Measurements from ENCODE around the gene DMXL2. TPM values are rescaled to one million over a fixed set of nuclear protein-coding genes. Genes with fewer than 3 reads are reported as not detected.

DMXL2 gene
- total RNA-seq, 1 experiment from 2014 or later: 37.3 TPM

- in situ Hi-C loops (cut with HindIII; ENCODE audit: low pct_unique_long_range_greater_than_20kb, low sequenced_read_pairs) (no loop called here), intact Hi-C loops (cut with micrococcal nuclease; ENCODE audit: unreplicated experiment) (no loop called here)
- Histone ChIP-seq H3K36me3 (ENCODE audit: control insufficient read depth, insufficient read depth, low read length) (no peaks in the 10 kb centered on the region), H3K9me3 (ENCODE audit: control insufficient read depth, insufficient read depth, low read depth, low read length) (no peaks in the 10 kb centered on the region), H3K4me3 (ENCODE audit: low read depth in 2 of 2, low read length in 2 of 2) (no peak overlapping the region), H3K27me3 (ENCODE audit: control insufficient read depth, insufficient read depth, low read length) (no peaks in the 10 kb centered on the region), H3K4me1 (ENCODE audit: control insufficient read depth, insufficient read depth, low read length) (no peaks in the 10 kb centered on the region), H3K27ac (ENCODE audit: low read length) (no peak overlapping the region)
- DNase-seq (ENCODE audit: low read depth, low spot score) (no peak), ATAC-seq (no peak)
- TF ChIP-seq POLR2AphosphoS5 (IDR thresholded peaks at IDR 0.05; ENCODE audit: low read depth, low read length) (no peak), CTCF (IDR thresholded peaks at IDR 0.05) (no peak), TCF7L2 (IDR thresholded peaks at IDR 0.05; ENCODE audit: low read depth, low read length) (no peak), SIN3A (IDR thresholded peaks at IDR 0.05; ENCODE audit: borderline replicate concordance, insufficient read depth, low read depth, low read length) (no peak), REST (IDR thresholded peaks at IDR 0.05; ENCODE audit: insufficient read depth in 1 of 2, low read depth in 2 of 2, low read length in 1 of 2) (no peak)
- ChIA-PET CTCF (no interaction called here), POLR2A (no interaction called here)
- BruUV-seq (replicated peaks): no TSS peak
Measured at GRCh38 chr15:51496246-51496645, 126.3 kb downstream of the DMXL2 start.

GRCh38 chr15:51494411-51495314 is 127.9 kb downstream of the DMXL2 start:
- ATAC-seq (no peak), DNase-seq (ENCODE audit: low read depth, low spot score) (no peak)
- TF ChIP-seq TCF7L2 (IDR thresholded peaks at IDR 0.05; ENCODE audit: low read depth, low read length) (no peak), CTCF (IDR thresholded peaks at IDR 0.05) (no peak), POLR2AphosphoS5 (IDR thresholded peaks at IDR 0.05; ENCODE audit: low read depth, low read length) (no peak), SIN3A (IDR thresholded peaks at IDR 0.05; ENCODE audit: borderline replicate concordance, insufficient read depth, low read depth, low read length) (no peak), REST (IDR thresholded peaks at IDR 0.05; ENCODE audit: insufficient read depth in 1 of 2, low read depth in 2 of 2, low read length in 1 of 2) (no peak)
- ChIA-PET POLR2A (no interaction called here), CTCF (interaction anchor here (0.6 kb wide), 1 partner anchor 18 kb away, joined by 5 read pairs; no protein-coding TSS in a partner anchor)
- in situ Hi-C loops (cut with HindIII; ENCODE audit: low pct_unique_long_range_greater_than_20kb, low sequenced_read_pairs): no loop called here
- Histone ChIP-seq H3K36me3 (ENCODE audit: control insufficient read depth, insufficient read depth, low read length) (no peaks in the 10 kb centered on the region), H3K4me3 (ENCODE audit: low read depth in 2 of 2, low read length in 2 of 2) (no peak overlapping the region), H3K4me1 (ENCODE audit: control insufficient read depth, insufficient read depth, low read length) (no peaks in the 10 kb centered on the region), H3K9me3 (ENCODE audit: control insufficient read depth, insufficient read depth, low read depth, low read length) (no peaks in the 10 kb centered on the region), H3K27ac (ENCODE audit: low read length) (no peak overlapping the region), H3K27me3 (ENCODE audit: control insufficient read depth, insufficient read depth, low read length) (no peaks in the 10 kb centered on the region)
- no TSS peak for BruUV-seq (replicated peaks)
- intact Hi-C loops (cut with micrococcal nuclease; ENCODE audit: unreplicated experiment): no loop called here

All from Panc1 (cell line).